ENCODE data around the gene SSBP3.
"Not testable (repeated sequence)": the region's sequence is repeated elsewhere in the genome, so short reads cannot be mapped to it uniquely, and the experiment has no call there.

The SSBP3 gene

DNA sequence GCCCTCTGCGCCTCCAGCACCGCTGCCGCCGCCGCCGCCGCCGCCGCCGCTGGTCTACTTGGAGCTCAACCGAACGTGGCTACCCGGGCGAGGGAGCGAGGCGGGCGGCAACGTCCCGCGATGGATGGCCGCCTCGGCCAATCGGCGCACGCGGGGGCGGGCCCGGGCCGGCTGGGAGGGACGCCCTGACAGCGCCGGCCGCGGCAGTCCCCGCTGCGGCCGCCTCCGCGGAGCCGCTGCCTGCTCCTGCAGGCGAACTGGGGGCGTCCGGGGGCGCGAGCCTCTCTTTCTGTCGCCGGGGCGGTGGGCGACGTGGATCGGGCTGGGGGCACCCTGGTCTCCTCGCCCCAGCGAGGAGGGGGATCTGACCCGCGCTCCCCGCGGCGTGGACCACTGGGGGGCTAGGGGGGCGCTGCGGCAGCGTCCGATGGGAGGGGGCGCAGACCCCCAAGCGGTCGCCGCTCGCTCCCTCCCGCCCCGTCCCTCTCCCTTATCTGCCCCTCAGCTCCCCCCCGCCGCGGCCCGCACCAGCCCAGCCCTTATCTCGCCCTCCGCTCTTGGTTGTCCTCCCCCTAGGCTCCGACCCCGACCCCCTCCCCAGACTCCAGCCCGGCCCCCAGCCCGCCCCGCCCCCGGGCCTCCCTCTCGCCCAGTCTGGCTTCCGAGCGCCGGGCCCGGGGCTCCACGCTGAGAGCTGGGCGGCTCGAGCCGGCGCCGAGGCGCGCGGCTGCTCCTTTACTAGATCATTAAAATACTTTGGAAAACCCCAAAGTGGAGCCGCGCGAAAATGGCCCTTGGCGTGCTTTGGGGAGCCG is at the start of gene SSBP3:
Gene SSBP3, minus strand, starts transcription at position 56 of the 815 bp plus-strand sequence.
- peak; percentile 63 to 80 for DNase-seq (ENCODE audit: low read depth in 2 of 2, low spot score in 1 of 2)

- DNase-seq (ENCODE audit: low read depth in 2 of 2, low spot score in 1 of 2), result no peak
Measured at GRCh38 chr1:54453509-54453908, 47.3 kb upstream of the SSBP3 start.

DNA sequence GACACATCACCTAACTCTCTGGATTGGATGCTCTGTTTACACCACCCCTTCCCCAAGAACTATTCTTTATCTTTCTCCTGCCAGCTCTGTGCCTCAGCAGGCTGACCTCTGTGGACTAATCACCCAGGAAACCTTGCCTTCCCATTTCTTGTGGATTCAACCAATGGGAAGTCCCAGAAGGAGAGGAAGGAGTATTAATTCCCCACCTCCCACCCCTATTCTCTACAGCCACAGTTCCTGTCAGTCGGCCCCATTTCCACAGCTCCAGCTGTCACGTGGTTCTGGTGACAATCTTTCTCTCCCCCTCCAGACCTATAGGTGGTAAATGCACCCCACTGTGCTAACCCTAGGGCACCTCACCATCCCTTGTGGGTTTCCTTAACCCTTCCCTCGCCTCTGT is 46.8 kb upstream of the SSBP3 start:
- no peak for DNase-seq (ENCODE audit: low read depth in 2 of 2, low spot score in 1 of 2)

GRCh38 chr1:54449431-54449830 is 43.2 kb upstream of the SSBP3 start:
- not testable (repeated sequence) for DNase-seq (ENCODE audit: low read depth in 2 of 2, low spot score in 1 of 2)

DNA sequence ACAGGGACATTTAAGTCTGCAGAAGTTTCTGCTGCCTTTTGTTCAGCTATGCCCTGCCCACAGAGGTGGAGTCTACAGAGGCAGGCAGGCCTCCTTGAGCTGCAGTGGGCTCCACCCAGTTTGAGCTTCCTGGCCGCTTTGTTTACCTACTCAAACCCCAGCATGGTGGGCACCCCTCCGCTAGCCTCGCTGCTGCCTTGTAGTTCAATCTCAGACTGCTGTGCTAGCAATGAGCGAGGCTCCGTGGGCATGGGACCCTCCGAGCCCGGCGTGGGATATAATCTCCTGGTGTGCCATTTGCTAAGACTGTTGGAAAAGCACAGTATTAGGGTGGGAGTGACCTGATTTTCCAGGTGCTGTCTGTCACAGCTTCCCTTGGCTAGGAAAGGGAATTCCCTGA is 42.6 kb upstream of the SSBP3 start:
- not testable (repeated sequence) for DNase-seq (ENCODE audit: low read depth in 2 of 2, low spot score in 1 of 2)

- not testable (repeated sequence) for DNase-seq (ENCODE audit: low read depth in 2 of 2, low spot score in 1 of 2)
Measured at GRCh38 chr1:54447081-54447480, 40.9 kb upstream of the SSBP3 start.

DNA sequence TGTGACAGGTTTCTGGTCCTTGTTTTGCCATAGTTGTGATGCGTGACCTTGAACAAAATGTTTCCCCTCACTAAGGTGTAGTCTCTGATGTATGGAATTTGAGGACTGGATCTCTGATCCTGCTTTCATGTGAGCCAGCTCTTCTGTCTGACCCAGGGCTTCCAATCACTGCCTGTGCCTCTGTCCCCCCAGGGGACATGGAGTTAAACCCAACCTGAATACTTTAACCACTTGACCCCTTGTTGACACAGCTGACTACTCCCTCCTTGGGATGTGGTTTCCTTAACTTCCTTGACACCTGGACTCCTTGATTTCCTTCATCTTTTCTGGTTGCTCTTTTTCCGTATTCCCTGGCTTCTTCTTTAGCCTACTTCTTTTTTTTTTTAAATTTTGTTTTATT is 36.0 kb upstream of the SSBP3 start:
- DNase-seq (ENCODE audit: low read depth in 2 of 2, low spot score in 1 of 2), result no peak

GRCh38 chr1:54439550-54440223 is 33.5 kb upstream of the SSBP3 start:
- no peak for DNase-seq (ENCODE audit: low read depth in 2 of 2, low spot score in 1 of 2)

- no peak for DNase-seq (ENCODE audit: low read depth in 2 of 2, low spot score in 1 of 2)
Measured at GRCh38 chr1:54437783-54438182, 31.6 kb upstream of the SSBP3 start.

- DNase-seq (ENCODE audit: low read depth in 2 of 2, low spot score in 1 of 2), result no peak
Measured at GRCh38 chr1:54436826-54437225, 30.6 kb upstream of the SSBP3 start.

GRCh38 chr1:54429838-54430237 is 23.6 kb upstream of the SSBP3 start:
- no peak for DNase-seq (ENCODE audit: low read depth in 2 of 2, low spot score in 1 of 2)

DNA sequence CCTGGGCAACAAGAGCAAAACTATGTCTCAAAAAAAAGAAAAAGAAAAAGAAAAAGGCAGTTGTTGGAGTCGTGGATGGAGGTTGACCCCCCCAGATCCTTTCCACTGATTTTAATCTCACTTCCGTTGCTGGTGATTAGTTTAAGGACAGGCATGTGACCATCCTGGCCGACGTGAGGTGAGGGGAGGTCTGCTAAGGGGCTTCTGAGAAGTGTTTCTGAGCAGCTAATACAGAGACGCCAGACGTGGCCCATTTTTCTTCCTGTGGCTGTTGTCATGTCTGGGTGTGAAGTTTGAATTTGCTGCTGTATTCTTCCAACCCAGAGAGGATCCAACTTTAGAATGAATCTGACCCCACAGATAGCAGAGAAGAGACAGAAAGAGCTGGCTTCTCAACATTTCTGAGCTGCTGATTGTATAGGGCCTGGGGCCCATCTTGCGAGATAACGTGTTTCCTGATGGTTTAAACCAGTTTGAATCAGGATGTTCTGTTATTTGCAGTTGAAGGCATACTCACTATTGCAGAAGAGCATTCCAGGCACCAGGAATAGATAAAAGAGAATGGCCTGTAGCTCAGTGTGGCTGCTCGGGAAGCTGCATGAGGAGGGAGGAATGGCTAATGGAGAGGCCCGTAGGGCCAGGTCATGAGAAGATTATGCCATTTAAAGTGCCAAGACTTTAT is 22.8 kb upstream of the SSBP3 start:
- no peak for DNase-seq (ENCODE audit: low read depth in 2 of 2, low spot score in 1 of 2)

GRCh38 chr1:54425152-54425584 is 19.0 kb upstream of the SSBP3 start:
- no peak for DNase-seq (ENCODE audit: low read depth in 2 of 2, low spot score in 1 of 2)

DNA sequence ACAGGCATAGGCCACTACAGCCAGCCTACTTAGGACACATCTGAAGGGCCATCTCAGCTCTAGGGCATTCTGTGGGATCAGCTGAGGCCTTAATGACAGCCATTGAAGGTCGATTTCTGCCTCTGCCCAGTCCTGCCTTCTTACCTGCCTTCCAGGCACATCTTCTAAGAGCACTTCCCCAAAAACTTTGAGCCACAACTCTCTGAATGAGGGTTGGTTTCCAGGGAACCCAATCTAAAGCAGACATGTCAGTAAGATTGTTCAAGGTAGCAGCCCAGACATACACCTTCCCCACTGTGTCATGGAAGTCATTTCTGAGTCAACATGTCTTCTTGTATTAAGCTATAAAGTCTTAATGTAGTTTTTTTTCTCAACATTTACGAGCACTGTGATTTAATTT is 18.2 kb upstream of the SSBP3 start:
- no peak for DNase-seq (ENCODE audit: low read depth in 2 of 2, low spot score in 1 of 2)

DNA sequence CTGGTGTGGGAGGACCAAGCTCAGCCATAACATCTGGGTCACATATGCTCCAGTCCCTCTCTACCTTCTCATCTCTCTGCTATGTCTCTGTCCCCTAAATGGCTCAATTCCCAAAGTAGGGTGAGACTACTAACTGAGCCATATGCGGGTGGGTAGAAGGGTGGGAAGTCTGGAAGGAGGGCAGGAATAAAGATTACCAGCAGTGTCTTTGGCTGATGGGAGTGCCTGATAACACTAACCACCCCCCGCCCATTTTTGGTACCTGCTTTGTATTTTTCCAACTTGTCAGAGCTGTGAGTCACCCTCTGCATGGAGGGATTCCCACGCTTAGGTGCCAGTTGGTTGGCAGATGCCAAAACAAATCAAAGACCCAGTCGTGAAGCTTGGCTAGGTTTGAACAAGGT is 14.9 kb upstream of the SSBP3 start:
- DNase-seq (ENCODE audit: low read depth in 2 of 2, low spot score in 1 of 2), result no peak

DNA sequence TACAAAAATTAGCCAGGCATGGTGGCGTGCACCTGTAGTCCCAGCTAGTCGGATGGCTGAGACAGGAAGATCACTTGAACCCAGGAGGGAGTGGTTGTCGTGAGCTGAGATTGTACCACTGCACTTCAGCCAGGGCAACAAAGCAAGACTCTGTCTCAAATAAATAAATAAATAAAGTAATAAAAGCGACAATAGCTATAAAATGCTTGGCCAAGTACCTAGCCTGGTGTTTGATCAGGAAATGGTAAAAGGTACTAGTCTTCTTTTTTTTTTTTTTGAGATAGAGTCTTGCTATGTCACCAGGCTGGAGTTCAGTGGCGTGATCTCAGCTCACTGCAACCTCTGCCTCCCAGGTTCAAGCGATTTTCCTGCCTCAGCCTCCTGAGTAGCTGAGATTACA is 12.4 kb upstream of the SSBP3 start:
- not testable (repeated sequence) for DNase-seq (ENCODE audit: low read depth in 2 of 2, low spot score in 1 of 2)

- no peak for DNase-seq (ENCODE audit: low read depth in 2 of 2, low spot score in 1 of 2)
Measured at GRCh38 chr1:54417123-54417522, 10.9 kb upstream of the SSBP3 start.

- DNase-seq (ENCODE audit: low read depth in 2 of 2, low spot score in 1 of 2), result no peak
Measured at GRCh38 chr1:54416435-54416834, 10.2 kb upstream of the SSBP3 start.

DNA sequence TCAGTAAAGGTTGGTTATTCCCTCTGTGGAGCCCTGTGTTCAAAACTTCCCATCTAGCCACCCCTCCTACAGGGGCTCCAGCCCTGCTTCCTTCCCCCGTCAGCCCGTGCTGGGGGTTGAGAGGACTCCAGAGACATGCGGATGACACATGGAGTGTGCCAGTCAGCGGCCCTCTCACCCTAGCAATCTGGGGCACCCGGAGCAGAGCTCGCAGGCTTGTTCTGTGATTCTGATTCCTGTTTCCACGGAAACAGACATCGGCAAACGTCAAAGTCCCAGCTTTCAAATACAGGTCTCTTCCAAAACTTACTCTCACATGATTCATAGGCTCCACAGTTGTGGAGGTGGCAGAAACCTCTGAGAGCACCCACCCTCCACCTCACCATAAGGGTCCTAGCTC is 9.8 kb upstream of the SSBP3 start:
- DNase-seq (ENCODE audit: low read depth in 2 of 2, low spot score in 1 of 2), result no peak

- no peak for DNase-seq (ENCODE audit: low read depth in 2 of 2, low spot score in 1 of 2)
Measured at GRCh38 chr1:54415533-54415932, 9.3 kb upstream of the SSBP3 start.

GRCh38 chr1:54413732-54414131 is 7.5 kb upstream of the SSBP3 start:
- no peak for DNase-seq (ENCODE audit: low read depth in 2 of 2, low spot score in 1 of 2)

- DNase-seq (ENCODE audit: low read depth in 2 of 2, low spot score in 1 of 2), result no peak
Measured at GRCh38 chr1:54413295-54413694, 7.1 kb upstream of the SSBP3 start.

Data from stimulated activated CD8-positive, alpha-beta memory T cell treated with anti-CD3 and anti-CD28 coated beads, Interleukin-4, amount 100 ng/mL, for 4 hours (primary cell).